Stomach (tissue), 4 donors: Measurements from ENCODE around the gene TBC1D30.

Source experiments
- CTCF ChIP-seq, 7 experiments: fragments of 450-650 bp in 4 of 7; fragments of 200-600 bp in 3 of 7; sonication (generic) in 3 of 7; IDR thresholded peaks; one replicate each; pipeline ENCODE4 v1.5.1; 2016 to 2019; ENCODE audit warnings: antibody characterized with exemption in 7 of 7, control low read depth in 2 of 7, mild to moderate bottlenecking in 1 of 7
- POLR2A ChIP-seq, 4 donors: fragments of 450-650 bp; IDR thresholded peaks; one replicate each; pipeline ENCODE4 v1.6.1; 2016; ENCODE audit warnings: antibody characterized with exemption in 4 of 4, control low read depth in 2 of 4, mild to moderate bottlenecking in 1 of 4, moderate library complexity in 1 of 4
- POLR2AphosphoS5 ChIP-seq, 3 donors: sonication (generic); formaldehyde crosslinking; IDR thresholded peaks; one replicate each; pipeline ENCODE4 v1.6.1; 2016; ENCODE audit warnings: antibody characterized with exemption in 3 of 3

- no peak for TF ChIP-seq CTCF (IDR thresholded peaks at IDR 0.05)
- TF ChIP-seq POLR2AphosphoS5 (IDR thresholded peaks at IDR 0.05), result no peak
- no peak for TF ChIP-seq POLR2A (IDR thresholded peaks at IDR 0.05)
Measured at GRCh38 chr12:64836856-64837255, 12.4 kb downstream of the TBC1D30 start.
